Type B pancreatic cell (in vitro differentiated cells): ENCODE results near the gene MTA2. TPM values are rescaled to one million over a fixed set of nuclear protein-coding genes. Genes with fewer than 3 reads are reported as not detected.
"Not testable (repeated sequence)": the region's sequence is repeated elsewhere in the genome, so short reads cannot be mapped to it uniquely, and the experiment has no call there.

Experiments
- DNase-seq: peaks from one replicate; pipeline ENCODE4 v3.0.0; 2021; ENCODE audit warnings: mixed read lengths; ENCODE audit not compliant: unreplicated experiment; ENCODE audit errors: extremely low spot score
- H3K27ac Mint-ChIP-seq: 2 replicates; pipeline ENCODE4 v1.8.0; 2021; ENCODE audit warnings: mild to moderate bottlenecking, mixed read lengths
- H3K27me3 Mint-ChIP-seq: 2 replicates; pipeline ENCODE4 v1.8.0; 2021; ENCODE audit warnings: mixed read lengths
- H3K36me3 Mint-ChIP-seq: 2 replicates; pipeline ENCODE4 v1.8.0; 2021; ENCODE audit warnings: mixed read lengths
- H3K4me1 Mint-ChIP-seq: one replicate; pipeline ENCODE4 v1.8.0; 2021; ENCODE audit warnings: mixed read lengths; ENCODE audit not compliant: unreplicated experiment
- H3K4me3 Mint-ChIP-seq: 2 replicates; pipeline ENCODE4 v1.8.0; 2021; ENCODE audit warnings: mild to moderate bottlenecking, mixed read lengths
- H3K9me3 Mint-ChIP-seq: 2 replicates; pipeline ENCODE4 v1.8.0; 2021; ENCODE audit warnings: mixed read lengths
- total RNA-seq: library from RNA; stranded (reverse); gene quantifications from 2 replicates; pipeline ENCODE4 v1.2.1, GENCODE V29; 2021; ENCODE audit warnings: low replicate concordance
- TF ChIP-seq, protein P1 (sequence below): fragments of 200-600 bp; sonication (generic); conservative IDR thresholded peaks from 2 replicates; pipeline ENCODE4 v1.5.0; 2021; ENCODE audit warnings: antibody characterized with exemption, mild to moderate bottlenecking

The MTA2 gene
- total RNA-seq, 1 donor from 2014 or later: 152 TPM

DNA sequence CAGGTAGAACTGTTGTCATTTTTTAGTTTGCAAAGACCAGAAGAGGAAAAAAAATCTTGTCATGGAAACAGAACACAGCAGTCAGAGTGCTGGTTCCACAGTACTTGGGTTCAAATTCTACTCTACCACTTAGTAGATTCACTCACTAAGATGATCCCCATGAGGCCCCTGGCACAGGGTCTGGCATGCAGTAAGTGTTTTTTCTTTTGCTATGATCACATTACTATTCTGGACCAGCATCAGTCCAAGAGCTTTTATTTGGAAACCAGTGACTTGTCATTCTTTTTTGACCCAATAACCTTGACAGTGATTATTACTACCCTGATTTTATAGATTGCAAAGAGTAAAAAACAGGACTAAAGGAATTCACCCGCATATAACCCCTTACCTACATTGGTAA lies 32.1 kb downstream of the MTA2 start:
- TF ChIP-seq, protein P1, sequence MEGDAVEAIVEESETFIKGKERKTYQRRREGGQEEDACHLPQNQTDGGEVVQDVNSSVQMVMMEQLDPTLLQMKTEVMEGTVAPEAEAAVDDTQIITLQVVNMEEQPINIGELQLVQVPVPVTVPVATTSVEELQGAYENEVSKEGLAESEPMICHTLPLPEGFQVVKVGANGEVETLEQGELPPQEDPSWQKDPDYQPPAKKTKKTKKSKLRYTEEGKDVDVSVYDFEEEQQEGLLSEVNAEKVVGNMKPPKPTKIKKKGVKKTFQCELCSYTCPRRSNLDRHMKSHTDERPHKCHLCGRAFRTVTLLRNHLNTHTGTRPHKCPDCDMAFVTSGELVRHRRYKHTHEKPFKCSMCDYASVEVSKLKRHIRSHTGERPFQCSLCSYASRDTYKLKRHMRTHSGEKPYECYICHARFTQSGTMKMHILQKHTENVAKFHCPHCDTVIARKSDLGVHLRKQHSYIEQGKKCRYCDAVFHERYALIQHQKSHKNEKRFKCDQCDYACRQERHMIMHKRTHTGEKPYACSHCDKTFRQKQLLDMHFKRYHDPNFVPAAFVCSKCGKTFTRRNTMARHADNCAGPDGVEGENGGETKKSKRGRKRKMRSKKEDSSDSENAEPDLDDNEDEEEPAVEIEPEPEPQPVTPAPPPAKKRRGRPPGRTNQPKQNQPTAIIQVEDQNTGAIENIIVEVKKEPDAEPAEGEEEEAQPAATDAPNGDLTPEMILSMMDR: no peak
- Mint-ChIP-seq H3K4me1 (peaks cover 27% of the 10 kb centered on the region), H3K36me3 (peaks cover 49% of the 10 kb centered on the region), H3K27ac (peak overlapping the region; percentile 41), H3K27me3 (no peaks in the 10 kb centered on the region), H3K9me3 (no peaks in the 10 kb centered on the region), H3K4me3 (no peak overlapping the region)
- DNase-seq: no peak

DNA sequence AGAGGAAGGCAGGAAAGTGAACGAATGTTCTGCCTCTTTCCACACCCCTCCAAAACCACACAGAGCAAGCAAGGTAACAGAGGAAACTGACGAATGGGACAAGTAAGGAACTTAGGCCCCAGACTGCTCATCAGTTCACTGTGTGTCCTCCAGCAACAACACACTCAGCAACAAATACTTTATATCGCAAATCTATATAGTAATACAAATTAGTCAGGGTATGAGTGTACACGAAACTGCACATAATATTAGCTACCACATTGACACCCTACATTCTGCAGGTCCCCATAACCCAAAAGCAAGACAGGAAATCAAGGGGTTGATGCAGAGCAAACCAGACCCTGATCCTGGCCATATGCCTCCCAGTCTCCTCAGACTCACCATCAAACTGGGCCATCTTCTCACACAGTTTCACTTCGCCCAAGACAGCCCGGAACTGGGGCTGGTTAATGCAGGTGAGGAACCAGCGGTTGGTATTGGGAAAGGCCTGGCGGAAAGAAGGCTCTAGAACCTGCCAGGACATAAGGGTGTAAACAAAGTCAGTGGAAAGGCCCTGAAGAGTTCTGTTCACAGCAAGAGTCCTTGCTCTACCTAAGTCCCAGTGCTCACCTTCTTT lies 34.5 kb downstream of the MTA2 start:
- TF ChIP-seq, protein P1: no peak
- H3K4me1 Mint-ChIP-seq: peaks cover 16% of the 10 kb centered on the region
- peaks cover 40% of the 10 kb centered on the region for H3K36me3 Mint-ChIP-seq
- H3K27me3 Mint-ChIP-seq: no peaks in the 10 kb centered on the region
- H3K9me3 Mint-ChIP-seq: no peaks in the 10 kb centered on the region
- H3K27ac Mint-ChIP-seq: peak overlapping the region; percentile 63
- no peak for DNase-seq
- no peak overlapping the region for H3K4me3 Mint-ChIP-seq

DNA sequence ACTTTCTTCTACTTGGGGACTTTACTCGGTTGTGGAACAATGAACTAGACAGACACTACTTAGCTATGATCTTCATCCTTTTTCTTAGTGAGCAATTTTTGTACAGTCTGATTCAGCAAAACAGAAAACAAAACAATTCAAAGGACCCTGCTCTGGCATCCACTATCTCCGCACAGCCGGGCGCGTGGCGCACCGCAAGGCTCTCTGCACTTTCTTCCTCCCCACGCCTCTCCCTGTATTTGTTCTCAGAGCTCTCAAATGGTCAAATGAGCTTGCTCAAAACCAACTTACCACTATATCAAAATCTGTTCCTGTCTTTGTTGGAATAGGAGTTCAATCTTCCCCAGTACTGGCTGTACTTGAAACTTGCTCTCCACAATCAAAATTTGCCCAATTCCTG lies 35.4 kb downstream of the MTA2 start:
- Mint-ChIP-seq H3K27ac (no peak overlapping the region), H3K27me3 (no peaks in the 10 kb centered on the region), H3K4me3 (no peak overlapping the region), H3K9me3 (no peaks in the 10 kb centered on the region), H3K36me3 (peaks cover 35% of the 10 kb centered on the region), H3K4me1 (peaks cover 19% of the 10 kb centered on the region)
- TF ChIP-seq, protein P1: no peak
- DNase-seq: no peak

DNA sequence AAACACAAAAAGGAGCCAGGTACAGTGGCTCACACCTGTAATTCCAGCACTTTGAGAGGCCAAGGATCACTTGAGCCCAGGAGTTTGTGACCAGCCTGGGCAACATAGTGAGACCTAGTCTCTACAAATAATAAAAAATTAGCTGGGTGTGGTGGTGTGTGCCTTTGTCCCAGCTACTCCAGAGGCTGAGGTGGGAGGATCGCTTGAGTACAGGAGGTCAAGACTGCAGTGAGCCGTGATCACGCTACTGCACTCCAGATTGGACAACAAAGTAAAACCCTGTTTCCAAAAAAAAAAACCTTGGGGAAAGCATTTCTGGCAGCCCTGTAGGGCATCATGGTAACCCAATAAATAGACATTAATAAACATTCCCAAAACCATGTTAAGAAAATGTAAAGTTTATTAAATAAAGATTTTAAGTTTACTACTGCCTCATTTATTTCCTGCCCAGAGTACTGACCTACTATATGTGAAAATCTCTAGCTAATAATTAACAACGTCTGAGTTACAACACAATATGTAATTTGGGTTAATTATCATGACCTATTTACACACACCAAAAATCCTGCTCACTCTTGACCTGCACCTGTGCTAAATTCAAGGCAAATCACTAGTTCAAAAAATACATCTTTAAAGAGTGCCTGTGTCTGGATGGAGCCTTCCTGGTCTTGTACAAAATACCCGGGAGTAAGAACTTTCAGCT lies 36.4 kb downstream of the MTA2 start:
- TF ChIP-seq, protein P1: no peak
- H3K4me3 Mint-ChIP-seq: no peak overlapping the region
- H3K27me3 Mint-ChIP-seq: no peaks in the 10 kb centered on the region
- no peak for DNase-seq
- peaks cover 33% of the 10 kb centered on the region for H3K36me3 Mint-ChIP-seq
- H3K27ac Mint-ChIP-seq: peak overlapping the region; percentile 29
- no peaks in the 10 kb centered on the region for H3K9me3 Mint-ChIP-seq
- peaks cover 20% of the 10 kb centered on the region for H3K4me1 Mint-ChIP-seq

DNA sequence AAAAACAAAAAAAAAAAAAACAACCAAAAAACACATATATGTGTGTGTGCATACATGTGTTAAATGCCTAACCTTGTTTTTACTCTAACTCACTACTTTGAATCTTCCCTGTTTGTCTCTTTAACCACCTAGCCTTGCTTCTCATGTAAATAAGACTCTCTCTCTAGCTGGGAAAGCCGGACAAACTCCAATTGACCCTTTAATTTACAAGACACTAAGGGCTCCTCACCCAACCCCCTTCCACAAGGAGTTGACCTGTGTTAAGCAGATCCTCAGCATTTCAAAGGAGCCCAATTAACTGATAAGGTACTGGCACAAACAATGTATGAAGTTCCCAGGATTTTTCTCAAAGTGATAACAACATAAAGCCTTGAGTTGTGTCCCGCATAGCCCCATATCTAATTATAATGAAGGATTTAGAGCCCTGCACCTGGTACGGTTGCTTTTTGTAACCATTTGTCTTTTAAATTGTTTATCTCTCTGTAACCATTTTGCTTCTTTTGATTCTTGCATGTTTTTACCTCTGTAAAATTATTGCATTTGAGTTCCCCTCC lies 39.9 kb downstream of the MTA2 start:
- not testable (repeated sequence) for DNase-seq
- Mint-ChIP-seq H3K36me3 (peaks cover 38% of the 10 kb centered on the region), H3K27ac (peak overlapping the region; percentile 97)

DNA sequence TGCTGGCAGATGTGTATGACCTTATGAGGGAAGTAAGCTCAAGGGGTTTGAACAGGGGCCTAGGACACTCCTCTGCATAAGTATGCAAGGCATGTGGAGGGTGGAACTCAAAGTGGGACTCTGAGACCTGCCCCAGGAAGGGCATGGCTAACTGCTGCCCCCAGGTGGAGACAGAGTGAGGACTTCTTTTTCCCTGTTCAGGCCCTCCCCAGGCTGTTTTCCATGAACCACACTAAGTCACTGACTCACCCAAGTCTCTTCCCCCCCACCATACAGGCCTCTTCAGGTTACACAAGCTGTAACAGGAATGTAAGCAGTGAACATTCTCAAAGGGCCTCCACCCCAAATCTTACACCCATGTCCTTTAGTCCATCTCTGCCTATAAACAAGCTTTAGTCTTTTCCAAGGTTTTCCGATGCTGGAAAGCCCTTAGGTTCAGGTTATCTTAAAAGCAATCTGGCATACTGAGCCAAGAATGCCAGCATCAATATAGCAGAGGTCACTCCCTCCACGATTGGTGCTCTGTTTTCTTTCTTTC lies 41.0 kb downstream of the MTA2 start:
- DNase-seq: peak; percentile 85
- Mint-ChIP-seq H3K36me3 (peaks cover 36% of the 10 kb centered on the region), H3K9me3 (no peaks in the 10 kb centered on the region), H3K4me3 (peak overlapping the region; percentile 55), H3K27ac (peak overlapping the region; percentile 98), H3K4me1 (peaks cover 46% of the 10 kb centered on the region), H3K27me3 (no peaks in the 10 kb centered on the region)
- TF ChIP-seq, protein P1: peak; percentile 68

More for the DNA sequence above, 39.9 kb downstream of the MTA2 start:
- Mint-ChIP-seq H3K4me3 (peak overlapping the region; percentile 67), H3K4me1 (peaks cover 35% of the 10 kb centered on the region)
- H3K27me3 Mint-ChIP-seq, H3K9me3 Mint-ChIP-seq: not testable (repeated sequence)

DNA sequence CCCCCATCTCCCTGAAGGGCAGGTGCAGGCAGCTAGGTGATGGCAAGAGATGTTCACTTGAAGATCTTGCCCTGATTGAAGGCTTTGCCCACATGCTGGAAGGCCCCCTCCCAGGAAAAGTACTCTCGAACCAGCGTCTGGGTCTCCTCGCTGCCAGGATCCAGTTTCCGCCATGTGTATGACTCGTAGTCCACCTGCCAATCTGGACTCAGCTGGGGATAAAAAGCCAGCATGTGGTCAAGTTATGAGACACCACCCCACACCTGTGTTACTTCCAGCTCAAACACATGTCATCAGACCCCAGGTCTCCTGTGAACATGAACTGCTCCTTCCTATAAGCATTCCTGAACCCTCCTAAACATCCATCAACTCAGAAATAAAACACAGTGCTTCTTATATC lies 42.0 kb downstream of the MTA2 start:
- peak overlapping the region; percentile 16 for H3K4me3 Mint-ChIP-seq
- peak overlapping the region; percentile 98 for H3K27ac Mint-ChIP-seq
- H3K4me1 Mint-ChIP-seq: peaks cover 53% of the 10 kb centered on the region
- not testable (repeated sequence) for H3K27me3 Mint-ChIP-seq, H3K9me3 Mint-ChIP-seq, DNase-seq
- H3K36me3 Mint-ChIP-seq: peaks cover 33% of the 10 kb centered on the region
